Esophagus mucosa (tissue), 1 donor: ENCODE measurements around the gene JAGN1. TPM values are rescaled to one million over a fixed set of nuclear protein-coding genes. Genes with fewer than 3 reads are reported as not detected.
"Not testable (repeated sequence)": the region's sequence is repeated elsewhere in the genome, so short reads cannot be mapped to it uniquely, and the experiment has no call there.

Source experiments
- ATAC-seq: fragments of 200-7000 bp; cut with Tn5 transposase; one replicate; pipeline ENCODE4 v1.9.1; 2020
- total RNA-seq: library from RNA; stranded (reverse); gene quantifications from one replicate; pipeline ENCODE4 v1.2.4, GENCODE V29; 2023
- donor health status: DM: yes; HTN: yes; CAD: no.

JAGN1 gene
- 18.4 TPM for total RNA-seq

DNA sequence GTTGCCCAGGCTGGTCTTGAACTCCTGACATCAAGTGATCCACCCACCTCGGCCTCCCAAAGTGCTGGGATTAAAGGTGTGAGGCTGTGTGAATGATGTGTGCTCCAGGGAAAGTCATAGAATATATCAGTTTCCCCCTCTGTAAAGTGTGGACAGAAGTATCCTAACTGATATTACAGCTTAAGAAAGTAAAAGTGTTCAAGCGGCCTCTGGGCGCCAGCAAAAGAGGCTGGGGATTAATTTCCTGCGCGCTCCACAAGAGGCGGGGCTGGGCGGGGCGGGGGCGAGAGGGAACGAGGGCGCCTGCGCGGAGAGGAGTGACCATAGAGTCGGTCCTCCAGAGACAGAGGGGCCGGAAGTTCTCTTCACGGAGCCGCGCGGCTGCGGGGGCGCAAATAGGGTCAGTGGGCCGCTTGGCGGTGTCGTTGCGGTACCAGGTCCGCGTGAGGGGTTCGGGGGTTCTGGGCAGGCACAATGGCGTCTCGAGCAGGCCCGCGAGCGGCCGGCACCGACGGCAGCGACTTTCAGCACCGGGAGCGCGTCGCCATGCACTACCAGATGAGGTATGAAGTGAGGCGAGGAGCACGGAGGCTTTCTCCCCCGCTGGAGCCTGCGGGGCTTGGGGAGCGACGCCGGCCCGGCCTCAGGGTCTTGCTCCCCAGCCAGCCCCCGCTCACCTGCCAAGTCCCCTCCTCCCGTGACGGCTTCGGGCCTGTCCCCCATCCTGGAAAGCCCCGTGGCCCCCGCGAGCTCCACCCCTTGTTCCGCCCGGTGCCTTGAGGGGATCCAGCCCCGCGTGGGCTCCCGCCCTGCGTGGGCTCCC, at the start of gene JAGN1:
JAGN1 (plus strand) TSS at position 362 of the 823 bp plus-strand sequence; CDS start at position 475, 113 bp downstream.
- peak; percentile 93 for ATAC-seq

DNA sequence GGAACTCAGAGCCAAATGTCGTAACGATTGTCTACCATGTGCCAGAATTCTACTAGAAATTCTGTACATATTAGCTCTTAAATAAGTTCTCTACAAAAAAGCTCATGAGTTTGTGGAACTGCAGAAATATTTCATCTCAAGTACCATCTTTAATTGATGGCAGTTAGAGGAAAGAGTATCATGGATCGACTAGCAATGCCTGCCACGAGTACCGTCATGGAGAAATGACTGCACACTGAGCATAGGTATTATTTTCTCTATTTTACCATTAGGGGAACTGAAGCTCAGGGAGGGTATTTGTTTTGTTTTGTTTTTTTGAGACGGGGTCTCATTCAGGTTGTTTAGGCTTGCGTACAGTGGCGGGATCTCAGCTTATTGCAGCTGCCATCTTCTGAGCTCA, 49.4 kb upstream of the JAGN1 start:
- ATAC-seq = no peak

DNA sequence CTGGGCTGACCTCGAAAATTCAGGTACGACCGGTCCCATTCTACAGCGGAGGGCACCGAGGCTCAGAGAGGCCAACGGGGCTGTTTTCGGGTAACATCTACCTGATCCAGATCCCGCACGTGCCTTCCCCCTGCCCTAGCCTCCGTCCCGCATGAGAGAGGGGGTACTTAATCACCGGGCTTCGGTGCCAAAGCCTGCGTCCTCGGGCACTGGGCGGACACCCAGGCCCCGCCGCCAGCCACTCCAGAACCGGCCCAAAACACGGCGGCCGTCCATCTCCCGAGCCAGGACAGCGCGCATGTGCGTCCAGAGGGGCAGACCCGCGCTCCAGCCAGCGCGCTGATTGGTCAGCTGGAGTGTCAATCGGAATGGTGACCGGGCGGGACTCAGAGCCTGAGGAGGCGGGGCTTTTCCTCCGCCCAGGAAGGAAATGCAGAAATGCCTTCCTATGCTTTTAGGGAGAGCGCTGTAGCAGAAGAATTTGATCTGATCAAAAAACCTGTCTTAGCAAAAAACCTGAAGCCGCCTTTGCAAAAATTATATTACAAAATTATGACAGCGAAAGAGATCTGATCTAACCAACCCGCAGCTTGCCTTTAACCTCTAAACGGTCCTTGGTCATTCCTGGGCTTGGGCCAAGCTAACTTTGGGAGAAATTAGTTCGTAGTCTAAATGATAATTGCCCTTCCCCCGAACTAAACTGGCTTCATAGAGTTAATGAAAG, 46.5 kb upstream of the JAGN1 start, which contains the start of gene RPUSD3:
RPUSD3 (minus strand) TSS at position 294 of the 724 bp plus-strand sequence; CDS start at position 276, 18 bp downstream.
- peak; percentile 99 for ATAC-seq

DNA sequence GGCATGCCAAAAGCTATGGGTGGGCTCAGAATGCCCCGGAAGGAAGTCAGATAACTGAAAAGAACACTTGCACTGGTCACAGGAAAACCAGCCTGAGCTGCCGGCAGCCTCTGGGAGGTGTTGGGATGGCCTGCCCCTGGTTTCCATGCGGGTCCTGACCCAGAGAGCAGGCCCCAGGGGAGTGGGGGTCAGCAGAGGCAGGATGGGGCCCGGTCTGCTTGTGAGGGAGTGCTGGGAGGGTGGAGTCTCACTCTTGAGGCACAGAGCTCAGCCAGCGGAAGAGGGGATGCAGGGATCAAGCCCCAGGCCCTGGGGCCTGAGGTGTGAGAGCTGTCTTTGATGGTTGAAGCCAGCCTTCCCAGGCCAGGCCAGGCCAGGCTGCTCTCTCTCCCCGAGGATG, 44.2 kb upstream of the JAGN1 start:
- ATAC-seq = no peak

DNA sequence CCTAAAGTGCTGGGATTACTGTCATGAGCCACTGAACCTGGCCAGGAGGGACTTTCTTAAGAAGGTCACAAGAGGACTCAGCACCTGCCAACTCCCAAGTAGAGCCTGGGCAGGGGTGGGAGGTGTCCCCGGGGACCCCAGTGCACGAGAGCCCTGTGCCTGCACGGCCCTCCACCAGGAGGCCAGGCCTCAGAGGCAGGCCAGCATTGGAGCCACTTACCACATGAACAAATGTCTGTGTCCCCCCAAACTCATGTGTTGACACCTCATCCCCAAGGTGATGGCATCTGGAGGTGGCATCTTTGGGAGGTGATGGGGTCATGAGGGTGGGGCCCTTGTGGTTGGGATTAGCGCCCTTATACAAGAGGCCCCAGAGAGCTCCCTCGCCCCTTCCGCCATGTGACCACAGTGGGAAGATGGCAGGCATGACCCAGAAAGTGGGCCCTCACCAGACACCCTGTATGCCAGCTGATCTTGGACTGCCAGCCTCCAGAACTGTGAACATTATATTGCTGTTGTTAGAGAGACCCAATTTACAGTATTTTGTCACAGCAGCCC, 43.4 kb upstream of the JAGN1 start:
- no peak for ATAC-seq

DNA sequence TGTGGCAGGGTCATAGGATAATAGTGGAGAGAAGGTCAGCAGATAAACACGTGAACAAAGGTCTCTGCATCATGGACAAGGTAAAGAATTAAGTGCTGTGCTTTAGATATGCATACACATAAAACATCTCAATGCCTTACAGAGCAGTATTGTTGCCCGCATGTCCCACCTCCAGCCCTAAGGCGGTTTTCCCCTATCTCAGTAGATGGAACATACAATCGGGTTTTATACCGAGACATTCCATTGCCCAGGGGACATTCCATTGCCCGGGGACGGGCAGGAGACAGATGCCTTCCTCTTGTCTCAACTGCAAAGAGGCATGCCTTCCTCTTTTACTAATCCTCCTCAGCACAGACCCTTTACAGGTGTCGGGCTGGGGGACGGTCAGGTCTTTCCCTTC, 42.5 kb upstream of the JAGN1 start:
- not testable (repeated sequence) for ATAC-seq

DNA sequence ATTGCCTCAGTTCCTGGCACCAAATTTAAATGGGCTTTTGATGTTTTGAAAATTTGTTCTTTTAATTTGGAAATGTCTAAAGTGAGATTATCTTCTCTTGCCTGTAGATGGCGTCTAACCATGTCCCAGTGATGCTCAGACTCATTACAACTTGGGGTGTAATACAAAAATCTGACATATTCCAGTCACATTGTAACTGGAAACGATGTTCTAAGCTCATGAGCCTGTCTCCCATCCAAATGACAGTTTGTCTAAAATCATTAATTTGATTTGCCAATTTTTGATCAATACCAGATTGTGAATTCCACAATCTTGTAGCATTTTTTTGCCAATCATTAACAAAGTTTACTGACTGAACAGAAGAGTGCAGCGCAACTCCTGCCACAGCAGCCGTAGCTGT, 41.5 kb upstream of the JAGN1 start:
- ATAC-seq = not testable (repeated sequence)

DNA sequence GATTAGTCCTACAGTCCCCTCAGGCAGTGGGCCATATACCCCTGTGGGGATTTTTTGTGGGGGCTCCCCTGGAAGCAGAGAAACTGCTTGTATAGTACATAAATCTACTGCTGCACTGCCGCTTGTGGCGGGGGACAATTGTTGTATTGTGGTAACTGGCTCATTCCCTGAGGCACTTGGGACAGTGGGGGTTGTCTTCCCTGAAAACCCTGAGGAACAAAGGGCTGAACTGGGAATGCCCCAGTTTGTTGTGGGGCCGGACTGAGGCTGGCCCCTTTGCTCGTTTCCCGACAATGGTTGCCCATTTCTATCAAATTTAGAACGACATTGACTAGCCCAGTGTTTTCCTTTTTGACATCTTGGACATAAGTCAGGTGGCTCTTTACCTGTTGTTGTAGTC, 39.0 kb upstream of the JAGN1 start:
- ATAC-seq = not testable (repeated sequence)

DNA sequence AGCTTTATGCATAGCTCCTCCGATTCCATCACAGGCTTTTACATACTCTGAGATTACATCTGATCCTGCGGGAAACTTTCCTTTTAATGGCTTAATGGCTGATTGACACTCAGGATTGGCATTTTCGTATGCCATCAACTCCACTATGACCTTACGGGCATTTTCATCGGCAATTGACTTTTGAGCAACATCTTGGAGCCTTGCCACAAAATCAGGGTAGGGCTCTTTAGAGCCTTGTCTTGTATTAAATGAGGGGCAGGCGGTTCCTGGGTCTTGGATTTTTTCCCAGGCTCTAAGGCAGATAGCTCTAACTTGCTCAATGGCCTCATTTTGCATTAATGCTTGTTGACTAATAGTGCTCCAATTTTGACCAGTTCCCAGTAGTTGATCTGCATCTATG, 38.5 kb upstream of the JAGN1 start:
- not testable (repeated sequence) for ATAC-seq

DNA sequence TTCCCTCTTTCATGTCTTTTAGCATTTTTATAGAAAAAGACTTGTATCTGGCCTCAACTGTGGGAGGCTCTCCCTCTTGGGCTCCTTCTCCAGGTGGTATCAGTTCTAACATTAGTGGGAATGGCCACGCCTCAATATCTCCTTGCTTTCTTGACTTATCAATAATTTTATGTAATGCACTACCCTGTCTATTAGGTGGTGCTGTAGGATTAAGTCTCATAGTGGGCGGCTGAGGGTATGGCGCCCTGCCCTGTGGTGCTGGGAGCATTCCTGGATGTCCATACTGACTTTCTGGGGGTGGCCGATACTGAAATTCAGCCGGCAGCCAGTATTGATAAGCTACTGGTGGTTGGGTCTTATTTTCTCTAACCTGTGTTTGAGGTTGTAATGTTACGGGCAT, 37.9 kb upstream of the JAGN1 start:
- no peak for ATAC-seq

DNA sequence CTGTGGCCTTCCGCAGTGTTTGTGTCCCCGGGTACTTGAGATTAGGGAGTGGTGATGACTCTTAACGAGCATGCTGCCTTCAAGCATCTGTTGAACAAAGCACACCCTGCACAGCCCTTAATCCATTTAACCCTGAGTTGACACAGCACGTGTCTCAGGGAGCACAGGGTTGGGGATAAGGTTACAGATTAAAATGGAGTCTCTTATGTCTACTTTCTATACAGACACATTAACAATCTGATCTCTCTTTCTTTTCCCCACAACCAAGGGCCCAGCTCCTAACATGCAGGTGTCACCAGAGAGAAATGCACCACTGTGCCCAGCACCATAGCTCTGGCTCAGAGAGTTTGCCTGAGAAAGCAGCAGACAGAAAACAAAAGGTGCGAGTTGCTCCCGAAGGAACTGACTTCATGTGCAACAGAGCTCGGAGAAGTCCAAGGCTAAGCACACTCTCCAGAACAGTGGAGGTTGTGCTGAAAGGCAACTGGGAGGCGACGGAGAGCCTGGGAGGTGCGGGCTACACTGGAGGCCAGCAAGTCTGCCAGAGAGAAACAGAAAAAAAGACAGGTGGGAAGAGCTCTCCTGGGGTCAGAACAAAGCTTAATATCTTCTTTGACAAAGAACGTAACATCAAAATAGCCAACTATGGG, 36.0 kb upstream of the JAGN1 start:
- not testable (repeated sequence) for ATAC-seq

DNA sequence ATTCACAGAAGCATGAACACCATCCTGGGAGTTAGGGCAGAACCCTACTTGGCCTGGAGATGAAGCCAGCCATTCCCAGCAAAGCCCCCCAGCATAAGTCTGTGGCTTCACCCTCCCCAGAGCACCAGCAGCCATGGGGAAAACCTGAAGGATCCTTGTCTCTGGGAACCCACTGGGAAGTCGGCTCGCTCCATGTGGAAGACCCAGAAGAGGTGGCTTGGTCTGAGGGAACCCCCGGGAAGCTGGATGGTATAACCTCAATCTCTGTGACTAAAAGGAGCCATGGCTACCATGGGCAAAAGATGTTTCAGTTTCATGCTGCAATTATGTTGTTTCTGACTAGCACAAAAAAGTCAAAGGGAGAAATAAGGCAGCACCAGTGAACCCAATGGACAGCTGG, 34.8 kb upstream of the JAGN1 start:
- ATAC-seq = no peak

DNA sequence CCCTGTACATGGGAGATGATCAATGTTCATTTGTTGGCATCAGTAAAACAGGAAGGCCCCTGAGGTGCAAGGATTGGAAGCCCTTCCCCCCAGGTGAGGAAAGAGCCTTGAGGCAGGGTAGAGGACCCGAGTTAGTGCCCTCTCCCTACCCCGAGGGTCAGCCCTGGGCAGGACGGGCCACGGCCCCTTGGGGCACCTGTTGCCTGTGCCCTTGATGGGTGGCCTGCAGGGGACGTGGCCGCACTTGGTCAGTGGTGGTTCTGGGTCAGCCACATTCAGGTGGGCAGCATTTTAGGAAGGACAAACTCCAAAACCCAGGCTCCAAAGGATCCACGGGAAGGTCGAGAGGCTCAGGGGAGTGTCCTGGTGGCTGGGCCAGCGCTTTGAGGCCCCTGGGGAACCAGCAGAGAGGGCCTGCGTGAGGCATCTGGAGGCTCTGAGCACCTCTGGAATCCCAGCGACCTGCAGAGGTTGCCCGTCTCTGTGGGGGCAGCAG, 30.8 kb upstream of the JAGN1 start:
- ATAC-seq = no peak

DNA sequence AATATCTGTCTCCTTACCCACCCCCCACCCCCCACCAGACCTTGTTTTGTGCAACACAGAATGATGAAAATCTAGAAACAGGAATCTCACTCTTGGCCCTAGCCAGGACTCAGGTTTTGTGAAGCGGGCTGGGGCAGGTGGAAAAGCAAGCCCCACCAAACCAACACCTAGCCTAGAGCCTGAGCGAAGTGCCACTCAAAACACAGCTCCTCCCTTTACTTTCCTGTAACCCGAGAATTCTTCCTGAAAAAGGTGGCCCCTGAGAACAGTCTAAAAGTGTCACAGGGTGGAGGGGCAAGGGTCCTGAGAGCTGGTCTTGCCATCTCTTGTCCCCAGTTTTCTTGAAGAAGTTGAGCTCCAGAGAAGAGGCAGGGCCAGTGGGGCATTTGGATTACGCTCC, 29.2 kb upstream of the JAGN1 start:
- no peak for ATAC-seq

DNA sequence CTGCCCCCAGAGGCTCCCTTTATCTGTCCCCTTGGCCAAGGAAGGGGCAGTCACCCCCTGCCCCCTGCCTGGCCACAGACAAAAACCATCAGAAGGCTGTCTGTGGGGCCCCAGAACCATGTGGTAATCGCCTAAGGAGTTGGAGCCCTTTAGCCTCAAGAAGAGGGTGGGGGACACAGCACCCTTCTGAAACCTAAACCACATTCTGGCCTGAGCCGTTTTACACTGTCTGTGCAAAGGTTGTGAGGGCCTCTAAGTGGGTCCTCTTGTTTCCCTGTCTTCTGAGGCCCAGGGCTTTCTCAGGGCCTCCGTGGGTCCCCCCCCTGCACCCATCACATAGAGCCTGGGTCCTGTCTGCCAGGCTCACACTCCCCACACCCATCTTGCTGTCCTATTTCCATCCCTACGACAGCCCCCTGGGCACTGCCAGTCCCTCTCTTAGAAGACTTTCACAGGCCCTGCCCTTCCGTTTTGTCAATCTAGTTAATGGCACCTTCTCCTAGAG, 28.7 kb upstream of the JAGN1 start:
- ATAC-seq = no peak

DNA sequence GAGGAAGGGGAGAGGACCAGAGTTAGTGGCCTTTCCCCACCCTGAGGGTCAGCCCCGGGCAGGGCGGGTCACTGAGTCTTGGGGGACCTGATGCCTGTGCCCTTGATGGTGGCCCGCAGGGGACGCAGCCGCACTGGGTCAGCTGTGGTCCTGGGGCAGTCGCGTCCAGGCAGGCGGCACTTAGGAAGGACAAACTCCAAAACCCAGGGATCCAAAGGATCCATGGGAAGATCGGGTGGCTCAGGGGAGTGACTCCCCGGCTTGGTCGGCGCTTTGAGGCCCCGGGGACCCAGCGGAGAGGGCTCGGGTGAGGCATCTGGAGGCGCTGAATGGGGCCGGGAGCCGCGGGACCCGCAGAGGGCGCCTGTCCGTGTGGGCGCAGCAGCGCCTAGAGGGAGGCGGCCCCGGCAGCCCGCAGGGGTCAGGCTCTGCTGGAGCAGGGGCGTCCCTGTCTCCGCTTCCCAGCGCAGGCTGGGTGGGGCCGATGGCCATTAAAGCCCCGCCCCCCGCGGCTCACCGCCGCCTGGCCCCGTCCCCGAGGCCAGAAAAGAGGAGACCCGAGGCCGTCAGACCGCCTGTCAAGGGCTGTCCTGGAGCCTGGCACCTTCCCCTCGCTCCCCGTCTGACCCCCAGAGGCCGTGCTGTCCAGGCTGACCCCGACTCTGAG, 27.9 kb upstream of the JAGN1 start:
- ATAC-seq = peak; percentile 65

DNA sequence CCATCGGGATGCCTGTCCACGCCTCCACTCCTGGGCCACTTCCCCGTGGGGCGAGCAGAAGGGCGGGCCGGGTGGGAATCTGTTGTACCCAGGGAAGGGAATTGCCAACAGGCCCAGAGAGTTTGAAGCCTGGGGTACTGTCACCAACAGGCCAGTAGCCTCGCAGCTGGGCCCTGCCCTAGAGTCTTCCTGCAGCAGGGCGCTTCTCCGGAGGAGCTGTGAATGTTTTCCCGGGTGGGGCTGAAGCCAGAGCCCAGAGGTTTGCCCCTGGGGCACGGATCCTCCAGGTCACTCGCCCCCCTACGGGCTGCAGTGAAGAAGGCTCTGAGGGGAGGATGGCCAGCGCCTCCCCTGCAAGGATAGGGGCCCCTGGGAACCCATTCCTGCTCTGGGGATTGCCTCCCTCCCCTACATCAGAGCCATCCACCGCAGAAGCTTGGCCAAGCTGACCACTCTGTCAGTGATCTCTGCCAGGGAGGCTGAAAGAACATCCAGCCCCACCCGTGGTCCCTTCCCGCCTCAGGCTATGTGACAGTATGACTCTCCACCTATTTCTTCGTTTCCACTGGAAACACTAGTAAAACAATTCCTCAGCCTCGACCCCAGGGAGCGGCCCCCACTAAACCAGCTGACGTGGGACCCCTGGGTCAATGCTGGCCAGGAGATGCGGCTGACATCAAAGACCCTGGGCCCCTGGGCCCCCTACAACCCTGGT, 27.2 kb upstream of the JAGN1 start:
- ATAC-seq = peak; percentile 13

DNA sequence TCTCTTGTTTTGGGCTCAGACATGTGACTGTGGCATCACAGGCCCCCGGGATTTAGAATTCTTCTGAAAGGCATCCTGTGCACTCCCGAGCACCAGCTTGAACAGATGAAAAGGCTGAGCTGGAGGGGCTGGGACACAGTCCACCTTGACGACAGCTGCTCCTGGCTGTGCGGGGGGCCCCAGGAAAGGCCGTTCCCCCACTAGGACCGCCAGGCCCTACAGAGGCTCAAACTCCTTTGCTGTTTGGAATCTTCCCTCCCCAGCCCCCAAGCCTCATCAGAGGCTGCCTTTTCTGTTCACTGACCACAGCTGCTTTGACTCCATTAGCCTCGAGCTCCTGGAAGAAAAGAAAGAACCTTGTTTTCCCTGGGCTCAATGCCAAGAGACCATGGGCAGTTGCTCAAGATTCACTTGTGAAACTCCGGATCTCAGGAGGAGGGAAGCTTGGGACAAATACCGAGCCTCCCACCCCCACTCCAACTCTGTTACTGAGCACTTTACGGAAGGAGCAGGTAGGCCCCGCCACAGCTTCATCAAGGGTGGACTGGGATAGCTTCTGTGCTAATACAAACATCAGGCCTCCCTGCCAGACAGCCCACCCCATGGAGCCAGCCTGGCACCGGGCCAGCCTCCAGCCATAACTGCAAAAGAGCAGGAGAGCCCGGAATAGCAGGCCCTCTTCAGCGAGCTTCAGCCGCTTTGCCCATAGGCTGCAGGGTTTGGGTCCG, 26.0 kb upstream of the JAGN1 start:
- ATAC-seq = no peak

DNA sequence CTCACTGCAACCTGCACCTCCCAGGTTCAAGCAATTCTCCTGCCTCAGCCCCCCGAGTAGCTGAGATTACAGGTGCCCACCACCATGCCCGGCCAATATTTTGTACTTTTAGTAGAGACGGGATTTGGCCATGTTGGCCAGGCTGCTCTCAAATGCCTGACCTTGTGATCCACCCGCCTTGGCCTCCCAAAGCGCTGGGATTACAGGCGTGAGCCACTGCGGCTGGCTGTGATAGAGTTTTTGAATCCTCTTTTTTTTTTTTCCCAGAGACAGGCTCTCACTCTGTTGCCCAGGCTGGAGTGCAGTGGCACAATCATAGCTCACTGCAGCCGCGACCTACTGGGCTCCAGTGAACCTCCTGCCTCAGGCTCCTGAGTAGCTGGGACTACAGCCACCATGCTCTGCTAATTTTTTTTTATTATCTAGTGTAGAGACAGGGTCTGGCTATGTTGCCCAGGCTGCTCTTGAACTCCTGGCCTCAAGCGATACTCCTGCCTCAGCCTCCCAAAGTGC, 25.2 kb upstream of the JAGN1 start:
- ATAC-seq = not testable (repeated sequence)

DNA sequence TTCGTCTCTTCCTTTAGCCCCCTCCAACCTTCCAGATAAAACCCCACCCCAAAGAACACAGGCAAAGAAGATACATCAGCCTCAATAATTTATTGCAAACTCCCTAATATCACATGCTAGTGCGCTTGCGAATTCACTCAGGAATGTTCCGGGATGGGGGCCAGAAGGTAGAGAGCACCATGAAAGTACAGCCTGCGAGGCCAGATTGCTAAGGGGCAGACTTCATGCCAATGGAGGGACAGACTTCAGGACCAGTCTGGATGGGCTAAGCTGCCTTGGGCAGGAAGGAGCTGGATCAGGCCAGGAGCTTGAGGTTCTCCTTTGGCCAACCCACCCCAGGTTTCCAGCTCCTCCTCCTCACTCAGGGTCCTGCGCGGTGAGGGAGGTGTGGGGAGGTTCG, 23.8 kb upstream of the JAGN1 start:
- ATAC-seq = no peak
